ENCODE data around the gene OR7G3. TPM values are rescaled to one million over a fixed set of nuclear protein-coding genes. Genes with fewer than 3 reads are reported as not detected.

OR7G3 gene
- total RNA-seq (2022; extraction: Qiagen RNA extraction; ENCODE audit: low read depth), result not detected in 5 replicates

DNA sequence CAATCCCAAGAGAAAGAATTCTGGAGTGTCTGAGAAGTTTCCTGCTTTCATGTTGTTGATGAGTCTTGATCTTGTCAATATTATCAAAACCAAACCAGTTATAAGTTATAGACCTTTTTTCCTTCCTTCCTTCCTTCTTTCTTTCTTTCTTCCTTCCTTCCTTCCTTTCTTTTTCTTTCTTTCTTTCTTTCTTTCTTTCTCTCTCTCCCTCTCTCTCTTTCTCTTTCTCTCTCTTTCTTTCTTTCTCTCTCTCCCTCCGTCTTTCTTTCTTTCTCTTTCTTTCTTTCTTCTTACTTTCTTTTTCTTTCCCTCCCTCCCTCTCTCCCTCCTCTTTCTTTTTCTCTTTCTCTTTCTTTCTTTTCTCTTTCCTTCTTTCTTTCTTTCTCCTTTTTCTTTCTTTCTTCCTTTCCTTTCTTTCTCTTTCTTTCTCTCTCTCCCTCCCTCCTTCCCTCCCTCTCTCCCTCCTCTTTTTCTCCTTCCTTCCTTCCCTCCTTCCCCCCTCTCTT is at the start of gene OR7G3:
Gene OR7G3 (minus strand): TSS at position 51 of the 506 bp plus-strand sequence. CDS start 0 bp downstream, at position 51.

DNA sequence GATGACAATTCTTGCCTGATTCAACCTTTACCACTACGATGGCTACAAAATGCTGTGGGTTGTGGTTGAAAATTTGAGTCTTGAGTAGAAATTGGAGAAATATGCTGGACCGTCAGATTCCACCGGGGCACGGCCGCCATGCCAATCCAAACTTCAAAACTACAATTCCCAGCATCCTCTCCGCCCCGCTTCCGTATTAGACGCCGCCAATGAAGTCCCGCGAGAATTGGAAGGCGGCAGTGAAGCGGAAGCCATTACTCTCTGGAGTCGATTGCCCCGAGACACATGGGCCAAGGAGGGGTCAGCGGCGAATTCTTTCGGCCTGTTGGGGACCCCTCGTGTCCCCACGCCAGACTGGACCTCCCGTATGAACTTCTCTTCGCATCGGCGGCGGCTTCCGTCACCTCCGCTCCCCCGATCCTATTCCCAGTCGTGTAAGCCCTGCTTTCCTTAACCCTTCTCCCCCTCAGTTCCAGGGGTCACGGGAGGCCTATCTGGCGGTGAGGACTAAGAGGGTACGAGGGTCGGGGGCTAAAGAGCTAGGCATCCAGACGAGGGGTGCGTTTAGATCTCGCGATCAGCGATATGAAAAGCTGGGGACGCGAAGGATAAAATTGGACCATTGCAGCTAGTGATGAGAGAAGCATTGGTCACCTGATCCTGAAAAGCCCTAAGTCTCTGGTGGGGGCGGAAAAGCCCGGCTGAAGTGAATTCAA is 13.6 kb upstream of the OR7G3 start, which contains the start of gene ZNF317:
Gene ZNF317 (plus strand): TSS at position 239 of the 716 bp plus-strand sequence. CDS start 15,620 bp downstream, outside the sequence.

DNA sequence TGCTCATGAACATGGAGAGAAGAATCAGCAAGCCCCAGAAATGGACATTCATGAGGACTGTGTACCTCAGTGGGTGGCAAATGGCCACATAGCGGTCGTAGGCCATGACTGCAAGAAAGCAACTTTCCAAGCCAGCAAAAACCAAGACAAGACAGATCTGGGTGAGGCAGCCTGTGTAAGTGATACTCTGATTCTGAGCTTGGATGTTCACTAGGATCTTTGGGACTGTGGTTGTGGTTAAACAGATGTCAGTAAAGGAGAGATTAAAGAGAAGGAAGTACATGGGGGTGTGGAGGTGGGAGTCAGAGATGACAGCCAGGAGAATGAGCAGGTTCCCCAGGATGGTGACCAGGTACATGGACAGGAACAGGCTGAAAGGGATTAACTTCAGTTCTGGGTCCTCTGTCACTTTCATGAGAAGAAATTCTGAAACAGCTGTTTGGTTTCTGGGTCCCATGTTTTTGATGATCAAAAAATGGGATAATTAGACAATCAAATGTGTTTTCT is 11.4 kb downstream of the OR7G3 start, which contains the start of gene OR7G1:
Gene OR7G1 (minus strand): TSS at position 457 of the 507 bp plus-strand sequence. CDS start 0 bp downstream, at position 457.

DNA sequence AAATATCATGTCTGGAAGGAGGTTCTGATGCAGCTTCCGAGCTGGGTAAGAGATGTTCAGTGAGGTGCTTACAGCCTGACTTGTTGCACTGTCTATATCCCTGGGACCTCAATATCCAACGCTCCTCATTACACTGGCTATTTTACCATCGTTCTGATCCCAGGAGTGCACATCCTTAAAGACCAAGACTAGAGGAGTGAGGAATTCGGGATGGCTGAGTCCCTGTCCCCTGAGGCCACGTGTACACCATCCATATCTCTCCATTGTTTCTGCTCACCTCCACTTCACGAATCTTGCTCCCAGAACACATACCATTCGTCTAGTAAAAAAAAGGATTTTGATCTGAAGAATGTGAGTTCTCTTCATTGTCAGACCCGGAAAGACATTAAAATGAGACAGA is 19.4 kb downstream of the OR7G3 start, which contains the start of gene OR7G2:
Gene OR7G2 (minus strand): TSS at position 101 of the 400 bp plus-strand sequence. CDS start 4,232 bp downstream, outside the sequence.

DNA sequence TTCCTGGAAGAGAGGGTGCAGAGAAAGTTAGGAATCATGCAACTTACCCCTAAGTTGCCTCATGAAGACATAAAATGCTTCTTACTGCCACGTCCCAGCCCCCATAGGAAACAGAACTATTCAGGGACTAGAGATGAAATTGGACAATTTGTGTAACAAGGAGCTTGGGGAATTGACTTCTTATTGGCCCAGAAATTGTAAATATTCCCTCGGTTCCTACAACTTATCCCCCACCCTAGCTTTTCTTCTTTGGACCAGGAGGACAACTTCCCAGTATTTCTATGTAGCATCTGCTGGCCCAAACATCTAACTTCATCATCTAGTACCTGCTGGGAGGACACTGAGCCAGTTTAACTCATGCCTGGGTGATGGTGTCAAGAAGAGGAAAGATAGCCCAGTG is 40.0 kb downstream of the OR7G3 start, which contains the start of gene OR1M1:
Gene OR1M1 (plus strand): TSS at position 301 of the 400 bp plus-strand sequence. CDS start 6,184 bp downstream, outside the sequence.

Other genes starting within 250 kb of the OR7G3 start
- gene MUC16, start 116.5 kb downstream of the OR7G3 start, total RNA-seq (2022; extraction: Qiagen RNA extraction; ENCODE audit: low read depth), result 0.03 to 0.08 TPM (median 0.06 TPM) in 5 replicates
- gene OR1M1, start 39.9 kb downstream of the OR7G3 start, total RNA-seq (2022; extraction: Qiagen RNA extraction; ENCODE audit: low read depth), result not detected in 5 replicates
- not detected in 5 replicates for gene OR7G2, start 19.5 kb downstream of the OR7G3 start, total RNA-seq (2022; extraction: Qiagen RNA extraction; ENCODE audit: low read depth)
- gene OR7G1, start 11.2 kb downstream of the OR7G3 start, total RNA-seq (2022; extraction: Qiagen RNA extraction; ENCODE audit: low read depth), result not detected in 5 replicates
- 17.5 to 21.9 TPM (median 19.7 TPM) in 5 replicates for gene ZNF317, start 13.4 kb upstream of the OR7G3 start, total RNA-seq (2022; extraction: Qiagen RNA extraction; ENCODE audit: low read depth)
- gene OR7D2, start 52.0 kb upstream of the OR7G3 start, total RNA-seq (2022; extraction: Qiagen RNA extraction; ENCODE audit: low read depth), result not detected in 5 replicates
- not detected in 5 replicates for gene OR7D4, start 92.6 kb upstream of the OR7G3 start, total RNA-seq (2022; extraction: Qiagen RNA extraction; ENCODE audit: low read depth)
- gene OR7E24, start 124.0 kb upstream of the OR7G3 start, total RNA-seq (2022; extraction: Qiagen RNA extraction; ENCODE audit: low read depth), result not detected in 5 replicates
- 0.95 to 1.9 TPM (median 1.5 TPM) in 5 replicates for gene ZNF699, start 182.9 kb upstream of the OR7G3 start, total RNA-seq (2022; extraction: Qiagen RNA extraction; ENCODE audit: low read depth)
- gene ZNF559, start 197.2 kb upstream of the OR7G3 start, total RNA-seq (2022; extraction: Qiagen RNA extraction; ENCODE audit: low read depth), result 3.6 to 6.4 TPM (median 5.7 TPM) in 5 replicates
- 0.38 to 0.53 TPM (median 0.43 TPM) in 5 replicates for gene ZNF177, start 236.1 kb upstream of the OR7G3 start, total RNA-seq (2022; extraction: Qiagen RNA extraction; ENCODE audit: low read depth)